NB4 (cell line): ENCODE results near the gene BRD3.

Experiments used
- CTCF ChIP-seq: IDR thresholded peaks from one replicate; pipeline ENCODE4 v1.5.1; 2012; ENCODE audit warnings: low read depth, low read length
- MAX ChIP-seq: IDR thresholded peaks from 2 replicates; pipeline ENCODE4 v1.6.1; 2011; ENCODE audit warnings: low read depth, low read length
- MYC ChIP-seq: IDR thresholded peaks from 2 replicates; pipeline ENCODE4 v1.6.1; 2011; ENCODE audit warnings: low read depth, low read length
- POLR2A ChIP-seq: IDR thresholded peaks from 2 replicates; pipeline ENCODE4 v1.6.1; 2011; ENCODE audit warnings: mild to moderate bottlenecking; ENCODE audit not compliant: insufficient read length; ENCODE audit errors: extremely low read depth

GRCh38 chr9:134010310-134011173, 57.3 kb downstream of the BRD3 start:
- TF ChIP-seq CTCF = no peak
- no peak for TF ChIP-seq POLR2A
- TF ChIP-seq MYC = no peak
- TF ChIP-seq MAX = no peak
